PC-3 (cell line): ENCODE data around the gene CHMP6. TPM values are rescaled to one million over a fixed set of nuclear protein-coding genes. Genes with fewer than 3 reads are reported as not detected.

ENCODE experiments used
- ATAC-seq: fragments of 200-7000 bp; cut with Tn5 transposase; 2 replicates; pipeline ENCODE4 v1.9.1; 2020; ENCODE audit warnings: mild to moderate bottlenecking, moderate library complexity
- BruUV-seq: library from RNA; stranded (reverse); fragments of 400-500 nt; replicated peaks from 2 replicates; lab custom pipeline; 2021; lab: Mats Ljungman, UMichigan
- CTCF ChIA-PET: fragments of 300-600 bp; sonication (Branson Sonifier 250); formaldehyde crosslinking; loops from one replicate; lab custom pipeline; 2022; ENCODE audit warnings: antibody characterized with exemption; lab: Charles Lee
- POLR2A ChIA-PET: fragments of 300-600 bp; sonication (Branson Sonifier 250); formaldehyde crosslinking; loops from one replicate; lab custom pipeline; 2022; ENCODE audit warnings: antibody characterized with exemption; ENCODE audit not compliant: unreplicated experiment; lab: Charles Lee
- DNase-seq: peaks from one replicate; pipeline ENCODE4 v3.0.0-alpha.2; 2015
- H2AFZ ChIP-seq: fragments of 300-600 bp; sonication (generic); 2 replicates; pipeline ENCODE4 v1.6.0; 2016; ENCODE audit warnings: antibody characterized with exemption, low read length
- H3F3A ChIP-seq: fragments of 300-600 bp; sonication (generic); one replicate; pipeline ENCODE4 v1.6.0; 2017; ENCODE audit warnings: antibody characterized with exemption, low read length, control low read depth, mild to moderate bottlenecking; ENCODE audit not compliant: unreplicated experiment
- H3K27ac ChIP-seq: fragments of 300-600 bp; sonication (generic); 2 replicates; pipeline ENCODE4 v1.5.1; 2016; ENCODE audit warnings: mild to moderate bottlenecking, low read length
- H3K27me3 ChIP-seq: fragments of 300-600 bp; sonication (generic); 2 replicates; pipeline ENCODE4 v1.6.1; 2016; ENCODE audit warnings: low read length, mixed read lengths
- H3K36me3 ChIP-seq: fragments of 300-600 bp; sonication (generic); 2 replicates; pipeline ENCODE4 v1.6.1; 2016; ENCODE audit warnings: low read depth, mixed run types, low read length, mixed read lengths
- H3K4me1 ChIP-seq: fragments of 300-600 bp; sonication (generic); 2 replicates; pipeline ENCODE4 v1.5.1; 2016; ENCODE audit warnings: low read length; ENCODE audit not compliant: insufficient read depth
- H3K4me2 ChIP-seq: fragments of 300-600 bp; sonication (generic); 2 replicates; pipeline ENCODE4 v1.6.0; 2016; ENCODE audit warnings: low read length
- H3K4me3 ChIP-seq: fragments of 300-600 bp; sonication (generic); 2 replicates; pipeline ENCODE4 v1.5.1; 2016; ENCODE audit warnings: mild to moderate bottlenecking, low read length, mixed read lengths
- H3K79me2 ChIP-seq: fragments of 300-600 bp; sonication (generic); 2 replicates; pipeline ENCODE4 v1.6.1; 2017; ENCODE audit warnings: low read length, mixed read lengths
- H3K9ac ChIP-seq: fragments of 300-600 bp; sonication (generic); 2 replicates; pipeline ENCODE4 v1.6.0; 2016; ENCODE audit warnings: mild to moderate bottlenecking, low read length
- H3K9me2 ChIP-seq: fragments of 300-600 bp; sonication (generic); replicated peaks from 2 replicates; pipeline ENCODE4 v1.6.1; 2016; ENCODE audit warnings: mixed run types, low read length, mixed read lengths
- H3K9me3 ChIP-seq: fragments of 300-600 bp; sonication (generic); 2 replicates; pipeline ENCODE4 v1.6.1; 2016; ENCODE audit warnings: low read length, mixed read lengths
- H4K20me1 ChIP-seq: fragments of 300-600 bp; sonication (generic); 2 replicates; pipeline ENCODE4 v1.6.1; 2016; ENCODE audit warnings: low read length, mixed read lengths
- CTCF ChIP-seq: fragments of 300-600 bp; sonication (generic); conservative IDR thresholded peaks from 2 replicates; pipeline ENCODE4 v1.5.1; 2017; ENCODE audit warnings: antibody characterized with exemption, low read depth, mild to moderate bottlenecking, low read length
- EZH2 ChIP-seq: fragments of 300-600 bp; sonication (generic); IDR thresholded peaks from one replicate; pipeline ENCODE4 v1.6.1; 2017; ENCODE audit warnings: antibody characterized with exemption, mild to moderate bottlenecking, low read length; ENCODE audit not compliant: unreplicated experiment
- EZH2phosphoT487 ChIP-seq: fragments of 300-600 bp; sonication (generic); IDR thresholded peaks from 2 replicates; pipeline ENCODE4 v1.6.1; 2018; ENCODE audit warnings: mild to moderate bottlenecking, antibody characterized with exemption, low read length, borderline replicate concordance
- intact Hi-C: fragments of 100-400 bp; cut with micrococcal nuclease; formaldehyde crosslinking; loops from 2 replicates; pipeline ENCODE4 v1.9.0; 2023
- total RNA-seq: library from RNA; depleted of rRNA; stranded (reverse); fragments of >200 nt; gene quantifications from 2 replicates; pipeline ENCODE4 v1.2.3, GENCODE V29; 2014

Gene CHMP6
- total RNA-seq, 1 experiment from 2014 or later, result 26.1 TPM

- DNase-seq (no peak), ATAC-seq (no peak)
- intact Hi-C loops, result no loop called here
- H3K27ac ChIP-seq, result no peak overlapping the region
- H3K4me2 ChIP-seq, result no peak overlapping the region
- no peak overlapping the region for H3K9ac ChIP-seq
- no peaks in the 10 kb centered on the region for H3K36me3 ChIP-seq
- no peaks in the 10 kb centered on the region for H3K9me3 ChIP-seq
- no peak for TF ChIP-seq EZH2
- no peak for TF ChIP-seq CTCF
- H3K27me3 ChIP-seq, result no peaks in the 10 kb centered on the region
- no peaks in the 10 kb centered on the region for H3K9me2 ChIP-seq
- no peaks in the 10 kb centered on the region for H3K79me2 ChIP-seq
- ChIA-PET POLR2A (no interaction called here), CTCF (interaction anchor here (0.7 kb wide), 1 partner anchor 24 kb away, joined by 5 read pairs; no protein-coding TSS in a partner anchor)
- H3F3A ChIP-seq, result no peaks in the 10 kb centered on the region
- no peak overlapping the region for H2AFZ ChIP-seq
- no TSS peak for BruUV-seq
- no peaks in the 10 kb centered on the region for H4K20me1 ChIP-seq
- peaks cover 6% of the 10 kb centered on the region for H3K4me1 ChIP-seq
- no peak overlapping the region for H3K4me3 ChIP-seq
Measured at GRCh38 chr17:80984749-80985148, 6.9 kb upstream of the CHMP6 start.

- no TSS peak for BruUV-seq
Measured at GRCh38 chr17:80986046-80986445, 5.6 kb upstream of the CHMP6 start.

More at GRCh38 chr17:80986046-80986445, 5.6 kb upstream of the CHMP6 start:
- TF ChIP-seq EZH2 (no peak), CTCF (no peak), EZH2phosphoT487 (no peak)
- H3K9me3 ChIP-seq, result no peaks in the 10 kb centered on the region
- no peak overlapping the region for H2AFZ ChIP-seq
- H3K9ac ChIP-seq, result no peak overlapping the region
- no peak for ATAC-seq
- no peaks in the 10 kb centered on the region for H4K20me1 ChIP-seq
- H3K36me3 ChIP-seq, result no peaks in the 10 kb centered on the region
- no peak overlapping the region for H3K27ac ChIP-seq
- intact Hi-C loops, result no loop called here
- H3K9me2 ChIP-seq, result no peaks in the 10 kb centered on the region
- ChIA-PET CTCF (no interaction called here), POLR2A (no interaction called here)
- no peak overlapping the region for H3K4me3 ChIP-seq
- H3K4me1 ChIP-seq, result peaks cover 13% of the 10 kb centered on the region
- H3K79me2 ChIP-seq, result no peaks in the 10 kb centered on the region
- H3F3A ChIP-seq, result no peaks in the 10 kb centered on the region
- no peak for DNase-seq
- H3K27me3 ChIP-seq, result no peaks in the 10 kb centered on the region
- H3K4me2 ChIP-seq, result no peak overlapping the region
